DMS114 treated with DMSO at 0.1 percent for 48 hours (cell line): Measurements from ENCODE around the gene ACTR1B.
"Not testable (repeated sequence)": the region's sequence is repeated elsewhere in the genome, so short reads cannot be mapped to it uniquely, and the experiment has no call there.

Source experiments
- DNase-seq: peaks from one replicate; lab custom pipeline; 2025; ENCODE audit not compliant: unreplicated experiment; lab: John Stamatoyannopoulos, UW

ACTR1B gene

DNA sequence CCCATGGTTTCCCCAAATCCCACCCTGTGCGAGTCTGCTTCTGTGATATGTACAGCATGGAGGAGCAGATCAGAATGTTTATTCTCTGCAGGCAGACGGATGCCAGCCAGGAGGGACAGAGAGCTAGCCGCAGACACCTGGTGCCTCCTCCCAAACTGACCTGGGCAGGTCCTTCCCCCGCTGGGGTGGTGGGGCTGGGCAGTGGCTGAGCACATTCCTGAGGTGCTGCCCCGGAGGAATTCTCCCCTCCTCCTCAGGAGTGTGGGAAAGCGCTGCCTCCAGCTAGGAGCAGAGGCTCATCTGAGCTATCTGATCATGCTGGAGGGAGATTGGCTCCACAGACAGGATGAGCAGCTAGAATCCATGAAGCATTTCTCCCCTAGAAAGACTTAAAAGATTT lies 27.3 kb upstream of the ACTR1B start:
- DNase-seq, result no peak

DNA sequence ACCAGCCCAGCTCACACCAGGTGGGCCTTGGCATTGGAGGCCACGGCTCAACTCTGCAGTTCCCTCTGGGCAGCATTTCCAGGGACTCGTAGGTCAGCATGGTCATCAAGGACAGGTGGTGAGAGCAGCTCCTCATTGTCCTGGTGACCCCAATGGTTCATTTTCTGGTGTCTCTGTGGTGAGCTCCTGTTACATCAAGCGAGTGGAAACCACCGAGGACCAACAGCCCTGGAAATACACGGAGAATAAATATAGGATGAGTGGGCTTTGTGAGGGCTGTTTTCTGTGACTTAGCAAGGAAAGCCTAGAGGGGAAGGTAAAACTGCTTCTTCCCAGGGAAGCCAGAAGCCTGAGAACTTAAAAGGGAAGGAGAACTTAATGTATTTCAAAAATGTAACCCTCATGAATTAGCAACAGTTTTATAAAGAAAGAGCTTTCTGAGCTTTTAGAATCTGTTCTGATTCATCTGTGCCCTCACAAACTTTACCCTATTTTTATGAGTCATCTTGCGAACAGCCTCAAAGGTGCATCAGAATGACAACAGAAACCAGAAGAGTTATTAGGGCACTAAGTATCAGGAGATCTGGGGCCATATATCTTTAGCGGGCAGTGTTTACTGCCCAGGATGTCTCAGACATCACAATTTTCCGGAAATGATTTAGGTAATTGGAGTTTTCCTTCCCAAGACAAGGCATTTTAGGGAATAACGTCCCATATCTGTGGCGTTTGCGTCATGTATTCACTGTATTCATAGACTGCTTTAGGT lies 24.4 kb upstream of the ACTR1B start:
- DNase-seq, result no peak

DNA sequence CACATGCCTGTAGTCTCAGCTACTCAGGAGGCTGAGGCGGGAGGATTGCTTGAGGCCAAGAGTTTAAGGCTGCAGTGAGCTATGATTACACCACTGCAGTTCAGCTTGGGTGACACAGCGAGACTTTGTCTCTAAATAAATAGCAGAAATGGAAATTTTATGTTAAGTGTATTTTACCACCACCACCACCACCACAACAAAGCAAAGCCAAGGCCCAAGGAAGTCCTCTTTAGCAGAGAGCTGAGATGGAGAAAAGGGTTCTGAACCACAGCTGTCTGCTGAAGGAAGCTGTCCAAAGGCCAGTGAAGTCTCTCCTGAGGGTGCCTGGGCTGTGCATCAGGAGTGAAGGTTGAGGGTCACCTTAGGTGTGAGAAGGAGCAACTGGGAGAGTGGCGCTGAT lies 23.4 kb upstream of the ACTR1B start:
- DNase-seq, result not testable (repeated sequence)

DNA sequence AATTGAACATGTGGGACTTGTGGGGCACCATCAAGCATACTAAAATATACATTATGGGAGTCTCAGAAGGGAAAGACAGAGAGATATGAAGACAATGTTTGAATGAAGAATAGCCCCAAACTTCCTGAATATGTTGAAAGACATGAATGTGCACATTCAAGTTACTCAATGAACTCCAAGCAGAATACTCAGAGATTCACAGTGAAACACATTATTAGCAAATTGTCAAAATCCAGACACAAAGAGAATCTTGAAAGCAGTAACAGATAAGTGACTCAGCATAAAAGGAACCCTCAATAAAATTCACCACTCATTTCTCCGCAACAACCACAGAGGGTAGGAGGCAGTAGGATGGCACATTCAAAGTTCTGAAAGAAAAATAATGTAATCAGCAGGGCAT lies 14.5 kb upstream of the ACTR1B start:
- no peak for DNase-seq

DNA sequence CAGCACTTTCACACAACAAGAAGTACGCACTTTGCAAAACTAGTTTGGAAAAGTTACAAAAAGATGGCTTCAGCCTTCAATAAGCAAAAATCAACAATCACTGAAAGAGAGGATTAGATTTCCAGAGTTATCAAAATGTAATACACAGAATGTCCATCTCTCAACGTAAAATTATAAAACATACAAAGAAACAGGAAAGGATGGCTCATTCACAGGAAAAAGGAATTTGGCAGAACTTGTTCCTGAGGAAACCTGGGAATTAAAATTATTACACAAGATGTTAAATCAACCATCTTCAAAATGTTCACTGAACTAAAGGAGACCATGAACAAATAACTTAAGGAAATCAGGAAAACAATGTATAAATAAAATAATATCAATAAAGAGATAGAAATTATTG lies 13.6 kb upstream of the ACTR1B start:
- DNase-seq, result no peak

DNA sequence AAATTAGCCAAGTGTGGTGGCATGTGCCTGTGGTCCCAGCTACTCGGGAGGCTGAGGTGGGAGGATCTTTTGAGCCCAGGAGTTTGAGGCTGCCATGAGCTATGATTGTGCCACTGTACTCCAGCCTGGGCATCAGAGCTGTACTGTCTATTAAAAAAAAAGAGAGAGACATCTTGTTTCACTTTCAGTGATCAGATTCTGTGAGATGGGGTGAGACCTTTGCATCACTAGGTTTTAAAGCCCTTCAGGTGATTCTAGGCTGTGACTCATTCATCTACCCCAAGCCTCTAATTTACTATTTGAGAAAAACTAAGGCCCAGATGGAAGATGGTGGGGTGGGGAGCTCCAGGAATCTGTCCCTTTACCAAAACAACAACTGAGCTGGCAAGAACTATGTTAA lies 12.8 kb upstream of the ACTR1B start:
- no peak for DNase-seq

DNA sequence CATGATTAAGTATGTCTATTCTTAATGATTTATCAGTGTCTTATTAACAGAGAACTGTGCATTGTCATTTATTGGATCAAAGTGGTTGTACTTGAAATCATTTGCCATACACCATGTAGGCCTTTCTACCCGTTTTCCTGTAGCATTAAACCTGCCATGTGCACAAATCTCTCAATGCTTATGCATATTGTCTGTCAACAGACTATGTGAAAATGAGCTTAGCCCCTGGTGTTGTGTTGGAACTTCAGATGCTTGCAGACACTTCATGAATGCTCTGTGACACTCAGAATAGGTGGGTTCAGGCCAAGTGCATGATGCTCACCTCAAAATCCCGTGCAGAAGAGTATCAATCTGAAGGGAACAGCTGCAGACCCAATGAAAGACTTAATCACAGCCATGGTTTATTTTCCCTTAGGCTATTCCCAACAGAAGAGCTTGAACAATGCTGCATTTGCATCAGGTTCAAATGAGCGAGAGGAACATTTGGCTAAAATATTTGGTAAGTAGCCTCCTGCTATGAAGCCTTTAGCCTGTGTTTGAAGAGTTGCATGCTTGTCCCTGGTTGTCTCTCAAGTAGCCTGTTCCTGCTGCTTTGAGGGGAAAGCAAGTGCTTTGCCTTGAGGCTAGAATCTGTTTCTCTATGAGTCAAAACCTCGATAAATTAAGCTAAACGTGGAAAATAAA lies 11.7 kb upstream of the ACTR1B start:
- no peak for DNase-seq

DNA sequence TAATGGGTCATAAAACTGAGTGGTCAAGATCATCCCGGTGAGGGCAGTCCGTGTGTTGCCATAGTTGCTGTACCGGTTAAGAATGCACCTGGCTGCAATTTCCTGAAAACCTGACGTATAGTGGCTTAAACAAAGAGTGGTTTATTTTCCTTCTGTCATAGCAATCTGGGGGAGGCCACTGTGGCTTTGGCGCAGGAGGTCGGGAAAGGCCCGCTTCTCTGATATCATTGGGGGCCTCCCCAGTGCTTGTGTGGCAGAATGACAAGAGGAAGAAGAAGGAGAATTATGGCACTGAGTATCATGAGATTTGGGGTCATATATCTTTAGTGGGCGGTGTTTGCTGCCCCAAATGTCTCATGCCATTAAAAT lies 10.1 kb upstream of the ACTR1B start:
- no peak for DNase-seq

DNA sequence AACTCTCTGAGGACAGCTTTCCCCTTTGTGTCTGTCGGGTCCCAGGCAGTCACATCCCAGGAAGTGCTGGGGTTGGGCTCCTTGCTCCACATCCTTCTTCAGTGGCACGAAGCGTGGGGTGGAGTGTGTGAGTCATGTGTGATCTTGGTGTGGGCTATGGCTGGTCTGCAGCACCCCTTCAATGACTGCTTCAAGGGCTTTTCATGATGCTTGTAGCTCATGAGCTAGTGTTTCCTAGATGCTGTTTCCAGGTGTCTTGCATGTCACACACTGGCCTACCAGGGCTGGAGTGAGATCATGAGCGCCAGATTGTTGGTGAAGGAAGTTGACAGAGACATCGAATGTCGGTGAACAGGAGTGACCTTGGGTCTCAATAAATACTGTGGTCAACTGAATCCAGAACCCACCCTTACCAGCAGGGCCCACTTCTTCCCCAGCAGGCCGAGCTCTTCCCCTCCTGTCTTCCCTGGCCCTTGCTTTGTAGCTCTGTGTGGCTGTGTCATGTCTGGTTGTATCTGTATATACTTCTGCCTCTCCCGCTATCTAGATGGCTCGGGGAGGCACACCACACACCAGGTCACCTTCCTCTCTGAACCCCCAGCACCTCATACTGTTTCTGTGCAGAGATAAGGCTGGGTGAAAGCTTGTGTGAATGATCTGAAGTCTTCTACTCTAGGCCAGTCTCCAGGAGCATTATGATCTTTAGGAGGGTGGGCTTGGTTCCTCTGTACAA lies 9.5 kb upstream of the ACTR1B start:
- DNase-seq, result no peak

DNA sequence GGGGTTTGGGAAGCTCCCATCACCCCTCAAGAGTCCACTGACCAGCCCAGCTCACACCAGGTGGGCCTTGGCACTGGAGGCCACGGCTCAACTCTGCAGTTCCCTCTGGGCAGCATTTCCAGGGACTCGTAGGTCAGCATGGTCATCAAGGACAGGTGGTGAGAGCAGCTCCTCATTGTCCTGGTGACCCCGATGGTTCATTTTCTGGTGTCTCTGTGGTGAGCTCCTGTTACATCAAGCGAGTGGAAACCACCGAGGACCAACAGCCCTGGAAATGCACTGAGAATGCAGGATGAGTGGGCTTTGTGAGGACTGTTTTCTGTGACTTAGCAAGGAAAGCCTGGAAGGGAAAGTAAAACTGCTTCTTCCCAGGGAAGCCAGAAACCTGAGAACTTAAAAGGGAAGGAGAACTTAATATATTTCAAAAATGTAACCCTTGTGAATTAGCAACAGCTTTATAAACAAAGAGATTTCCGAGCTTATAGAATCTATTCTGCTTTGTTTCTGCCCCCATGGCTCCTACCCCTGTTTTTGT lies 8.8 kb upstream of the ACTR1B start:
- DNase-seq, result not testable (repeated sequence)

DNA sequence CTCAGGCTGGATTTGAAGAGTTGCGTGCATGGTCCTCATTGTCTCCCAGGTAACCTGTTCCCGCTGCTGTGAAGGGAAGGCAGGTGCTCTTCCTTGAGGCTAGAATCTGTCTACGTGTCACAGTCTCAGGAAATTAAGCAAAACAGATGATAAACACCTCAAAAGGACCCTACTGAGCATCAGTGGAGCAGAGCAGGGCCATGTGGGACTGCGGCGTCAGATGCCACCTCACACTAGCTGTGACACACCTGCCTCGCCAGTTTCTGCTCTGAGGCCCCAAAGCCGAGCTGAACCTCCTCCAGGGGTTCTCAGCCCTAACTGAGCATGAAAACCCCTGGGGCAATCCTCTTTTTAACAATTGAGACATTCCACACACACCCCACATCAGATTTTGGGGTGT lies 7.7 kb upstream of the ACTR1B start:
- no peak for DNase-seq

DNA sequence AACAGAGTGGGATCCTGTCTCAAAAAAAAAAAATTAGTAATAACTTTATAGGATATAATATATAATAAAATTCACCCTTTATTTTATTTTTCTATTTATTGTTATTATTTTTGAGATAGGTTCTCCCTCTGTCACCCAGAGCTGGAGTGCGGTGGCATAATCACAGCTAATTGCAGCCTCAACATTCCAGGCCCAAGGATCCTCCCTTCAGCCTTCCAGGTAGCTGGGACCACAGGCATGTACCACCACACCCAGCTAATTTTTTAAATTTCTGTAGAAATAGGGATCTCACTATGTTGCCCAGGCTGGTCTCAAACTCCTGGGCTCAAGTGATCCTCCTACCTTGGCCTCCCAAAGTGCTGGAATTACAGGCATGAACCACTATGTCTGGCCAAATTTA lies 6.6 kb upstream of the ACTR1B start:
- no peak for DNase-seq

DNA sequence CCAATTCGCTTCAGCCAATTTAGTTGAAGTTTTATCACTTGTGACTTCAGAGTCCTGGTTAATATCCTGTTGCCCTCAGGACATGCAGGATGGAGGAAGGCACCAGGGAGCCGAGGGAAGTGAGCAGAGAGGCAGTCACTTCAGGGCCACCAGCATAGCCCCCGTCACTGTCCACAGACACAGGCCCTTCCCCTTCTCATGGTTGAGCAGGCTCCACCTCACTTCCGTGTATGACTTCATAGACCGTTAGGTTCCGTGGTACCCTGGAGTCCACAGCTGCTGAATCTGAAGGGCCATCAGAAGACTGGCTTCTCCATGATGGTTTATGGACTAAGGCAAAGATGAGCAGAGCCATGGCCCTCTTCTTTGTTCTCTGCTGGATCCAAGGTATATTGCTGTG lies 5.6 kb upstream of the ACTR1B start, which contains the start of gene C2orf92:
Gene C2orf92 (plus strand): TSS at position 266 of the 400 bp plus-strand sequence. CDS start 76 bp downstream, at position 342.
- DNase-seq, result no peak

DNA sequence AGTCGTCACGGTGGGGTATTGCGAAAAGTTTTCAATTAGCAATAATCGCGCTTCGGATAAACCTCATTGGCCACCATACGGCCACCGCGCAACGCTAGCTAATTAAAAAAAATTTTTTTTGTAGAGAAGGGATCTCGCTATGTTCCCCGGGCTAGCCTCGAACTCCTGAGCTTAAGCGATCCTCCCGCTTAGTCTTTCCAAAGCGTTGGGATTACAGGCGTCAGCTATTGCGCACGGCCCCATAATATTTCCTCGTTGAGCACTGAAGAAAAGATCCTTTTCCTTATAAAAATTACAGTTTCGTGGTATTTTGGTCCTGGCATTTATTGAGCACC lies 759 bp upstream of the ACTR1B start:
- DNase-seq, result no peak

DNA sequence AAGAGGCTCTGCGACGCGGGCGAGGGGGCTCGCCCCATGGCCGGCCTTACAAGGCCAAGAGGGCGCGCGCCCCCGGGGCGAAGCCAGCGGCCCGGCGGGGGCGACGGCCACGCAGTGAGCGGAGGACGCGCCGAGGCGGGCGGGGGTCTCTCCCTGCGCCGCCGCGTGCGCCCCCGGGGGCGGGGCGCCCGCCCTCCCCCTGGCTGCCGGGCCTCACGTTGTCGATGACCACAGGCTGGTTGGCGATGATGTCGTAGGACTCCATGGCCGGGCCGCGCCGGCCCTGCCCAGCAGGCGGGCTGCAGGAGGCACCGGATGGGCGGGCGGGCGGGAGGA lies 250 bp downstream of the ACTR1B start:
- no peak for DNase-seq

DNA sequence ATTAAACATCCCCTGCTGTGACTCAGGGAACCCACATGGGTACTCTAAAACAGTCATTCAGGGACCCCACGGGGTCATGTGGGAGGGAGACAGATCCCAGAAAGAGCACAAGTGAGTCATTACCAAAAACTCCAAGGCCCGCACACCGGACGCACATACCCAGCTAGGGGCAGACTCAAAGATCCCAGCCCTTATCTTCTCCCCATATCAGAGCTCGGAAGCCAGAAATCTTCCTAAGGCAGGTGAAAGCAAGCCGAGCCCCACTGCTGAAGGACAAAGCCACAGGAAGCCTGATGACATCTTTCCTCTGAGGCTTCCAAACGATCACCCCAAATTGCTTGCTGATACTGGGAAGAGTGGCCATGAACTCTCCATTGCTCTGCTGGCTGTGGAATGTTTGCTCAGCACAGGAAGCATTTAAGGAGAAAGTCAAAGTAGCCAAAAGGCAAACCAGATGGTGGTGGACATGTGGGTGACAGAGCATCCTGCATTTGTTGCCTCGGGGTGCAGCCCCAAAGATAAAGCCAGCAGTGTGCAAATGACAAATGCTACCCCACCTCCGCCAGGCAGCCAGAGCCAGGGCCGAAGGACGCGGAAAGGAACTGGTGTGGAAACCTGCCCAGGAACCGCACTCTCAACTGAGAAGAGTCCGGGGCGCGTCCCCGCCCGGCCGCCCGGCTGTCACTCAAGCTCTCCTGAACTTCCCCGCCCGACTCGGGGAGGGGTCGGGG lies 784 bp downstream of the ACTR1B start:
- peak; percentile 40 for DNase-seq

DNA sequence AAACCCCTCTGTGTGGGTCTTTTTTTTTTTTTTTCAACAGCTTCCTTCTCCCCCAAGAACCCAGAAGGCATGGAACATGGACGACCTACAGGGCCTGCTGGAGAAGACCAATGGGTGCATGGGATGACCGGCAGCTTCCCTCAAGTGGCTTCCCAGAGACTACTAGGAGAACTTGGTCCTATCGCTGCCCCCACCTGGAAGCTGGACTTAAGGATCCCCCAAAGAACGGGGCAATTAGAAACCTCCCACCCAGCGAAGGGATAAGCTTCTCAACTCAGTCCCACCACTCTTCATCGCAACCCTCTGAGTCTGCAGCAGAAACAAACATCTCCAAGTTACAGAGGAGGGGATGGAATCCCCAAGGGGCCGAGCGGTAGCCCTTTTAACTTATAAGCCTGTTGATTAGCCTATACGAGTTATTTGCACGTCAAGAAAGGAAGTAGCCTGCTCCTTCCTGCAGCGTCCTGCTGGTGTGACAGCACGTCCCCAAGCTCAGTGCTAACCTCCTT lies 1.4 kb downstream of the ACTR1B start:
- no peak for DNase-seq

DNA sequence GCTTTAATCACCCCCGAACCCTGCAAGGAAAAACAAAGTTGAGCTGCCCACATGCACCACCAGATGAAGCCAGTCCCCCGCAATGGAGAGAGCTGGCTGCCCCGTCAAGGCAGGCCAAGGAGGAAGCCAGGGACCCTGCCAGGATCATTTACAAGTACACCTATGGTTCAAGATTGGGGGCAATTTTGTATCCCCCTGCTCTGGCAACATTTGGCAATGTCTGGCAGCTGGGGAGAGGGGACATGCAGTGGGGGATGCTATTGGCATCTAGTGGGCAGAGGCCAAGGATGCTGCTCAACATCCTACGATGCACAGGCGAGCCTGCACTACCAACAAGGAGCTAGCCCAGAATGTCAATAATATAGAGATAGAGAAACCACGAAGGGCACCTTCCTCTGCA lies 1.9 kb downstream of the ACTR1B start:
- no peak for DNase-seq

DNA sequence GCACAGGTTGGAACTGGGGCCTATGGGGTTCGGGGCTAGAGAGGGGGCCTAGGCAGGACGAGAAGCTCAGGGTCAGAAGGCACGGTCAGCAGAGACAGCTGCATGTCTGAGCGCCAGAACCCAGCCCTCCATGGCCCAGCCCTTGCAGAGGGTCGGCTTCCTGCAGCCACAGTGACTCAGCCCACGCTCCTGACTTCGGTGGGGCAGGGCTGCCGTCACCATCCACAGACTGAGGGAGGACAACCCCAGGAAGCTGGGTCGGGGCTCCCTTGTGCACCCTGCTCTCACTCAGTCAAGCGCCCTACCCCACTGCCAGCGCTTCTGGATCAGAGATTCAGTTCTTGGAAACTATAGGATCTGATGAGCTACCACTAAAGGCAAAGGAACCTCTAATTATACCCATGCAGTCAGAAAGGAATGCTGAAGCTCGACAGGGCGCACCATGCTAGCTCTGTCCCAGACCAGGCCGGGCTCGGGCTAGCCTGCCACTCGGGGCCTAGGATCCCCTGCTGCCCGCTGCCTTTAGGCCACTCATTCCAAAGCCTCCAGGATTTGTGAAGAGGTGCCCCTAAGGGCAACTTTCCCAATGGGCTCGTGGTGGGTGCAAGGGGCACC lies 3.0 kb downstream of the ACTR1B start:
- DNase-seq, result no peak

DNA sequence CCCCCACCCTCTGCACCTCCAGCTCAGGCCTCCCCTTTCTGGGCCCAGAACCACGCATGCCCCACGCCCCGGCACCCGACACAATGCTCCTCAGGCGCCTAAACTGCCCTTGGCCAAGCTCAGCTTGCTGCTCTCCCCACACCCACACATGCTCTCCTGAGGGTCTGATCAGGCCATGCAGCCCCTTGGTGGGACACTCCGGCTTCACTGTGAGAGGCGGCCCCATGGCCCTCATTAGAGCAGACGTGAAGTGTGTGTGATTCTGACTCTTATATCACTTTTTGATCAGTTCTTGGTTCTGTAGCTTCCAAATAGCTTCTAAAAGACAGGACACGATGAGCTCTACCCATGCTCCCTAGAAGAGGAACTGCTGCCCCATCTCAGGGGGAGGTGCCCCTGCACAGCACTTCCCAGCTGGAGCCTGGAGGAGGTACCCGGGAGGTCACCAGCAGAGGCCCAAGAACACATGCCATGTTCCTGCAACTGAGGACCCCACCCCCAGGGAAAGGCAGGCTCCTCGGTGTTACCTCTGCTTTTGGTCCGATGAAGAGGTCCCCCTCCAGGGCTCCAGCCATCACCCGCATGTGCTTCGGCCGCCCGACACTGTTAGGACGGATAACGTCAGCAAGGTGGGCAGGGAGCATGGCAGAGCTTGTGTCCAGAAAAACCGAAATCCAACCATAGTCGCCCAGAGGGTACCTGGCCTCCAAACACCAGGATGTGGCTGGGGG lies 3.6 kb downstream of the ACTR1B start:
- no peak for DNase-seq
